Spleen (tissue), 11 donors: ENCODE results near the gene SULT1C3. TPM values are rescaled to one million over a fixed set of nuclear protein-coding genes. Genes with fewer than 3 reads are reported as not detected.

ENCODE experiments used
- DNase-seq: peaks from one replicate; pipeline ENCODE4 v3.0.0-alpha.2; 2020
- H3K27ac ChIP-seq, 8 donors: fragments of 200-600 bp; sonication (generic) in 7 of 8; 1 replicate in 4 of 8; 2 replicates in 4 of 8; pipeline versions ENCODE4 v1.5.0 to v1.8.0; 2016 to 2021; ENCODE audit warnings: inconsistent platforms in 4 of 8, mild to moderate bottlenecking in 4 of 8, moderate library complexity in 1 of 8
- H3K27me3 ChIP-seq, 7 donors: fragments of 200-600 bp; sonication (generic) in 6 of 7; replicated peaks in 1 of 7; 1 replicate in 4 of 7; 2 replicates in 3 of 7; pipeline versions ENCODE4 v1.5.0 to v1.8.0; 2016 to 2021; ENCODE audit warnings: inconsistent platforms in 3 of 7, mild to moderate bottlenecking in 1 of 7
- H3K36me3 ChIP-seq, 6 donors: fragments of 200-600 bp; sonication (generic) in 5 of 6; 1 replicate in 4 of 6; 2 replicates in 2 of 6; pipeline versions ENCODE4 v1.5.0 to v1.8.0; 2016 to 2021; ENCODE audit warnings: inconsistent platforms in 2 of 6
- H3K4me1 ChIP-seq, 6 donors: fragments of 200-600 bp; sonication (generic) in 5 of 6; 1 replicate in 3 of 6; 2 replicates in 3 of 6; pipeline versions ENCODE4 v1.5.0 to v1.8.0; 2016 to 2021; ENCODE audit warnings: inconsistent platforms in 3 of 6
- H3K4me3 ChIP-seq, 8 donors: fragments of 200-600 bp; sonication (generic) in 7 of 8; 1 replicate in 4 of 8; 2 replicates in 4 of 8; pipeline versions ENCODE4 v1.5.0 to v1.8.0; 2016 to 2021; ENCODE audit warnings: inconsistent platforms in 4 of 8, mild to moderate bottlenecking in 4 of 8, moderate library complexity in 2 of 8
- H3K9me3 ChIP-seq, 8 donors: fragments of 200-600 bp; sonication (generic) in 7 of 8; 1 replicate in 4 of 8; 2 replicates in 4 of 8; pipeline versions ENCODE4 v1.5.0 to v1.8.0; 2016 to 2021; ENCODE audit warnings: inconsistent platforms in 4 of 8
- CTCF ChIP-seq, 11 experiments: fragments of 200-600 bp in 7 of 11; fragments of 450-650 bp in 4 of 11; sonication (generic) in 4 of 11; IDR thresholded peaks in 8 of 11; conservative IDR thresholded peaks in 3 of 11; 1 replicate in 7 of 11; 2 replicates in 4 of 11; pipeline versions ENCODE4 v1.4.0 to v1.8.0; 2016 to 2021; ENCODE audit warnings: antibody characterized with exemption in 11 of 11, inconsistent platforms in 4 of 11, mild to moderate bottlenecking in 1 of 11
- POLR2A ChIP-seq, 3 donors: fragments of 450-650 bp; IDR thresholded peaks; one replicate each; pipeline ENCODE4 v1.5.1; 2017; ENCODE audit warnings: antibody characterized with exemption in 3 of 3, mild to moderate bottlenecking in 1 of 3
- POLR2AphosphoS5 ChIP-seq, 3 donors: sonication (generic); formaldehyde crosslinking; IDR thresholded peaks; one replicate each; pipeline ENCODE4 v1.5.1; 2017; ENCODE audit warnings: antibody characterized with exemption in 3 of 3
- WGBS, 5 donors: extraction: QIAGEN DNeasy Blood & Tissue Kit in 3 of 5; methylation state at CpG; one replicate each; pipeline versions ENCODE4 v1.1.5 to v1.1.7; 2013 to 2018; 5-methylcytosine and 5-hydroxymethylcytosine counted together
- intact Hi-C: fragments of 100-400 bp; cut with DNase I; formaldehyde crosslinking; loops from one replicate; pipeline ENCODE4 v1.15.0; 2023; ENCODE audit warnings: low total_unique reads
- polyA plus RNA-seq, 3 donors: library from polyadenylated mRNA; stranded (reverse); fragments of 200-250 nt; gene quantifications; one replicate each; pipeline ENCODE4 v1.2.1, GENCODE V29; 2013
- total RNA-seq, 7 donors: library from RNA; depleted of rRNA in 3 of 7; stranded (reverse); fragments of >200 nt in 3 of 7; fragmentation: NEBNext Ultra II Directional in 4 of 7; extraction: Animal tissue kit (Norgen Biotek cat#: 25700) in 4 of 7; gene quantifications; one replicate each; pipeline versions ENCODE4 v1.1.0 to v1.2.1, GENCODE V29; 2016 to 2021
- donor health status: healthy with polysubstance abuse.
- donor health status: DM: no; HTN: no; CAD: no; lungs with moderate emphysema.
- donor health status: DM: no; HTN: no; CAD: no.
- donor health status: Bipolar disorder and iron deficiency.
- donor health status: healthy.
- donor health status: DM: no; HTN: no; CAD: no.
- donor health status: DM: yes; HTN: yes; CAD: no.

Gene SULT1C3
- total and polyA plus RNA-seq, 10 donors: not detected

GRCh38 chr2:108263401-108263800, 23.6 kb downstream of the SULT1C3 start:
- H3K27ac ChIP-seq: no peak overlapping the region
- intact Hi-C loops: no loop called here
- H3K4me1 ChIP-seq: no peaks in the 10 kb centered on the region
- DNase-seq: no peak
- no peak overlapping the region for H3K4me3 ChIP-seq
- H3K27me3 ChIP-seq: peaks cover 0 to 4% (median 0%) of the 10 kb centered on the region in 7 donors
- TF ChIP-seq POLR2A (IDR thresholded peaks at IDR 0.05) (no peak), CTCF (IDR thresholded peaks at IDR 0.05 in 8 of 11, conservative IDR thresholded peaks at IDR 0.05 in 3 of 11) (no peak), POLR2AphosphoS5 (IDR thresholded peaks at IDR 0.05) (no peak)
- H3K36me3 ChIP-seq: no peaks in the 10 kb centered on the region
- H3K9me3 ChIP-seq: no peaks in the 10 kb centered on the region

GRCh38 chr2:108266218-108266617, 26.4 kb downstream of the SULT1C3 start:
- Histone ChIP-seq H3K36me3 (no peaks in the 10 kb centered on the region), H3K27ac (no peak overlapping the region), H3K4me1 (no peaks in the 10 kb centered on the region), H3K9me3 (no peaks in the 10 kb centered on the region), H3K27me3 (no peaks in the 10 kb centered on the region), H3K4me3 (no peak overlapping the region)
- DNase-seq: no peak
- intact Hi-C loops: no loop called here
- WGBS, 5 donors: 70 to 92% (median 86%) methylated on average over 3 of the region's 3 CpGs
- no peak for TF ChIP-seq CTCF (IDR thresholded peaks at IDR 0.05 in 8 of 11, conservative IDR thresholded peaks at IDR 0.05 in 3 of 11)
- no peak for TF ChIP-seq POLR2A (IDR thresholded peaks at IDR 0.05)
- TF ChIP-seq POLR2AphosphoS5 (IDR thresholded peaks at IDR 0.05): no peak

GRCh38 chr2:108267101-108267500, 27.3 kb downstream of the SULT1C3 start:
- no peak for DNase-seq
- intact Hi-C loops: no loop called here
- H3K4me3 ChIP-seq: no peak overlapping the region
- H3K36me3 ChIP-seq: no peaks in the 10 kb centered on the region
- no peaks in the 10 kb centered on the region for H3K27me3 ChIP-seq
- H3K27ac ChIP-seq: no peak overlapping the region
- no peaks in the 10 kb centered on the region for H3K4me1 ChIP-seq
- H3K9me3 ChIP-seq: no peaks in the 10 kb centered on the region
- TF ChIP-seq POLR2A (IDR thresholded peaks at IDR 0.05): no peak
- no peak for TF ChIP-seq CTCF (IDR thresholded peaks at IDR 0.05 in 8 of 11, conservative IDR thresholded peaks at IDR 0.05 in 3 of 11)
- TF ChIP-seq POLR2AphosphoS5 (IDR thresholded peaks at IDR 0.05): no peak
- WGBS, 5 donors: 36 to 63% (median 49%) methylated on average over 5 of the region's 5 CpGs

GRCh38 chr2:108268001-108268400, 28.2 kb downstream of the SULT1C3 start:
- intact Hi-C loops: no loop called here
- no peak for DNase-seq
- 64 to 88% (median 77%) methylated on average over 4 of the region's 4 CpGs for WGBS, 5 donors
- no peak for TF ChIP-seq POLR2AphosphoS5 (IDR thresholded peaks at IDR 0.05)
- no peak for TF ChIP-seq CTCF (IDR thresholded peaks at IDR 0.05 in 8 of 11, conservative IDR thresholded peaks at IDR 0.05 in 3 of 11)
- TF ChIP-seq POLR2A (IDR thresholded peaks at IDR 0.05): no peak
- Histone ChIP-seq H3K4me1 (no peaks in the 10 kb centered on the region), H3K27ac (no peak overlapping the region), H3K36me3 (no peaks in the 10 kb centered on the region), H3K4me3 (no peak overlapping the region), H3K27me3 (no peaks in the 10 kb centered on the region), H3K9me3 (no peaks in the 10 kb centered on the region)
